Loucy (cell line): ENCODE data around the gene FRMD4A.

Experiments
- CTCF ChIP-seq: fragments of 200-600 bp; sonication (generic); conservative IDR thresholded peaks from 2 replicates; pipeline ENCODE4 v1.5.1; 2014; ENCODE audit warnings: mild to moderate bottlenecking, antibody characterized with exemption, low read length
- EZH2phosphoT487 ChIP-seq: fragments of 200-600 bp; IDR thresholded peaks from 2 replicates; pipeline ENCODE4 v1.6.1; 2018; ENCODE audit warnings: antibody characterized with exemption, mild to moderate bottlenecking, moderate library complexity, borderline replicate concordance

- TF ChIP-seq CTCF (no peak), EZH2phosphoT487 (no peak)
Measured at GRCh38 chr10:13648425-13648824, 682.3 kb downstream of the FRMD4A start.
